Measurements from ENCODE around the gene SHOX.
"Not testable (repeated sequence)": the region's sequence is repeated elsewhere in the genome, so short reads cannot be mapped to it uniquely, and the experiment has no call there.

The SHOX gene

DNA sequence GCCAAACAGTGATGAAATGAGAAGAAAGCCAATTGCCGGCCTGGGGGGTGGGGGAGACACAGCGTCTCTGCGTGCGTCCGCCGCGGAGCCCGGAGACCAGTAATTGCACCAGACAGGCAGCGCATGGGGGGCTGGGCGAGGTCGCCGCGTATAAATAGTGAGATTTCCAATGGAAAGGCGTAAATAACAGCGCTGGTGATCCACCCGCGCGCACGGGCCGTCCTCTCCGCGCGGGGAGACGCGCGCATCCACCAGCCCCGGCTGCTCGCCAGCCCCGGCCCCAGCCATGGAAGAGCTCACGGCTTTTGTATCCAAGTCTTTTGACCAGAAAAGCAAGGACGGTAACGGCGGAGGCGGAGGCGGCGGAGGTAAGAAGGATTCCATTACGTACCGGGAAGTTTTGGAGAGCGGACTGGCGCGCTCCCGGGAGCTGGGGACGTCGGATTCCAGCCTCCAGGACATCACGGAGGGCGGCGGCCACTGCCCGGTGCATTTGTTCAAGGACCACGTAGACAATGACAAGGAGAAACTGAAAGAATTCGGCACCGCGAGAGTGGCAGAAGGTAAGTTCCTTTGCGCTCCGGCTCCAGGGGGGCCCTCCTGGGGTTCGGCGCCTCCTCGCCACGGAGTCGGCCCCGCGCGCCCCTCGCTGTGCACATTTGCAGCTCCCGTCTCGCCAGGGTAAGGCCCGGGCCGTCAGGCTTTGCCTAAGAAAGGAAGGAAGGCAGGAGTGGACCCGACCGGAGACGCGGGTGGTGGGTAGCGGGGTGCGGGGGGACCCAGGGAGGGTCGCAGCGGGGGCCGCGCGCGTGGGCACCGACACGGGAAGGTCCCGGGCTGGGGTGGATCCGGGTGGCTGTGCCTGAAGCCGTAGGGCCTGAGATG lies at the start of gene SHOX:
TSS of gene SHOX (plus strand) at position 180 of the 885 bp plus-strand sequence. CDS start at position 287, 107 bp downstream.
- DNase-seq (ENCODE audit: extremely low read depth in 1 of 2, low read depth in 1 of 2) = no peak

DNA sequence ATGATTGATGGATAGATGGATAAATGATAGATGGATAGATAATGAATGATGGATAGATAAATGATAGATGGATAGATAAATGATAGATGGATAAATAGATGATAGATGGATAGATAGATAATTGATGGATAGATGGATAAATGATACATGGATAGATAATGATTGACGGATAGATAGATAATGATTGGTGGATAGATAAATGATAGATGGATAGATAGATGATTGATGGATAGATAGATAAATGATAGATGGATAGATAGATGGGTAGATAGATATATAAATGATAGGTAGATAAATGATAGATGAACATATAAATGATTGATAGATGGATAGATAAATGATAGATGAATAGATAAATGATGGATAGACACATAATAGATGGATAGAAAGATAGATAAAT lies 49.5 kb upstream of the SHOX start:
- no peak for DNase-seq (ENCODE audit: extremely low read depth in 1 of 2, low read depth in 1 of 2)

DNA sequence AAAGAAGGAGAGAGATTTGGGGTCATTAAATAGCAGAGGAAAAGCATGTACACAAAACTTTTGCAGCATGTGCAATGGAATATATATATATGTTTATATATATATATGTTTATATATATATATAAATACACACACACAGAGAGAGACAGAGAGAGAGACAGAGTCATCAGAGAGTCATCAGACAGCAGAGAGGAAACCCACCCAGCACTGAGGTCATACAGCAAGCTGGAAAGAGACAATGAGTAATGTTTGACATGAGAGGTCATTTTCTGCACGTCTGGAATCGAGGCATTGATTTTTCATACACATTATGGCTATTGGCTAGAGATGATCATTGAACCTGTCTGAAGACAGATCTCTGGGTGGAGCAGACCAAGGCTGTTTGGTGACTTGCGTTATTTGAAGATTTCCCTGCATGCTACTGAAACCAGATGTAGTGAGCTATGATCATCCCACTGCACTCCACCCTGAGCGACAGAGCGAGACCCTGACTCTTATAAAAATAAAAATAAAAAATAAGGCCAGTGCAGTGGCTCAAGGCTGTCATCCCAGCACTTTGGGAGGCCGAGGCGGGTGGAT lies 48.8 kb upstream of the SHOX start:
- no peak for DNase-seq (ENCODE audit: extremely low read depth in 1 of 2, low read depth in 1 of 2)

DNA sequence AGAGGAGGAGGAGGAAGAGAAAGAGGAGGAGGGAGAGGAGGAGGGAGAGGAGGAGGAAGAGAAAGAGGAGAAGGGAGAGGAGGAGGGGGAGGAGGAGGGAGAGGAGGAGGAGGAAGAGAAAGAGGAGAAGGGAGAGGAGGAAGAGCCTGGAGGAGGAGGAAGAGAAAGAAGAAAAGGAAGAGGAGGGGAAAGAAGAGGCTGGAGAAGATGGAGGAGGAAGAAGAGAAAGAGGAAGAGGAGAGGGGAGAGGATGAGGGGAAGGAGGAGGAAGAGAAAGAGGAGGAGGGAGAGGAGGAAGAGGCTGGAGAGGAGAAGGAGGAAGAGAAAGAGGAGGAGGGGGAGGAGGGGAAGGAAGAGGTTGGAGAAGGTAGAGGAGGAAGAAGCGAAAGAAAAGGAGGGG lies 46.0 kb upstream of the SHOX start:
- no peak for DNase-seq (ENCODE audit: extremely low read depth in 1 of 2, low read depth in 1 of 2)

DNA sequence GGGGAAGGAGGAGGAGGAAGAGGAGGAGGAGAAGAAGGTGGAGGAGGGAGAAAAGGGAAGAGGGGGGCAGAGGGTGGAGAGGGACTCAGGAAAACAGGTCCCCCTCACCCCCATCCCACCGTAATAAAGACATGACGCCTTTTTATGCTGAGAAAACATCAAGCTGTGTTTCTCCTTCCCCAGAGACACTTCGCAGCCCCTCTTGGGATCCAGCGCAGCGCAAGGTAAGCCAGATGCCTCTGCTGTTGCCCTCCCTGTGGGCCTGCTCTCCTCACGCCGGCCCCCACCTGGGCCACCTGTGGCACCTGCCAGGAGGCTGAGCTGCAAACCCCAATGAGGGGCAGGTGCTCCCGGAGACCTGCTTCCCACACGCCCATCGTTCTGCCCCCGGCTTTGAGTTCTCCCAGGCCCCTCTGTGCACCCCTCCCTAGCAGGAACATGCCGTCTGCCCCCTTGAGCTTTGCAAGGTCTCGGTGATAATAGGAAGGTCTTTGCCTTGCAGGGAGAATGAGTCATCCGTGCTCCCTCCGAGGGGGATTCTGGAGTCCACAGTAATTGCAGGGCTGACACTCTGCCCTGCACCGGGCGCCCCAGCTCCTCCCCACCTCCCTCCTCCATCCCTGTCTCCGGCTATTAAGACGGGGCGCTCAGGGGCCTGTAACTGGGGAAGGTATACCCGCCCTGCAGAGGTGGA lies 45.3 kb upstream of the SHOX start:
- no peak for DNase-seq (ENCODE audit: extremely low read depth in 1 of 2, low read depth in 1 of 2)

DNA sequence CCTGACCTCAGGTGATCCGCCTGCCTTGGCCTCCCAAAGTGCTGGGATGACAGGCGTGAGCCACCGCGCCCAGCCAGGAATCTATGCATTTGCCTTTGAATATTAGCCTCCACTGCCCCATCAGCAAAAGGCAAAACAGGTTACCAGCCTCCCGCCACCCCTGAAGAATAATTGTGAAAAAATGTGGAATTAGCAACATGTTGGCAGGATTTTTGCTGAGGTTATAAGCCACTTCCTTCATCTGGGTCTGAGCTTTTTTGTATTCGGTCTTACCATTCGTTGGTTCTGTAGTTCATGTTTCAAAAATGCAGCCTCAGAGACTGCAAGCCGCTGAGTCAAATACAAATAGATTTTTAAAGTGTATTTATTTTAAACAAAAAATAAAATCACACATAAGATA lies 44.2 kb upstream of the SHOX start:
- DNase-seq (ENCODE audit: extremely low read depth in 1 of 2, low read depth in 1 of 2) = no peak

DNA sequence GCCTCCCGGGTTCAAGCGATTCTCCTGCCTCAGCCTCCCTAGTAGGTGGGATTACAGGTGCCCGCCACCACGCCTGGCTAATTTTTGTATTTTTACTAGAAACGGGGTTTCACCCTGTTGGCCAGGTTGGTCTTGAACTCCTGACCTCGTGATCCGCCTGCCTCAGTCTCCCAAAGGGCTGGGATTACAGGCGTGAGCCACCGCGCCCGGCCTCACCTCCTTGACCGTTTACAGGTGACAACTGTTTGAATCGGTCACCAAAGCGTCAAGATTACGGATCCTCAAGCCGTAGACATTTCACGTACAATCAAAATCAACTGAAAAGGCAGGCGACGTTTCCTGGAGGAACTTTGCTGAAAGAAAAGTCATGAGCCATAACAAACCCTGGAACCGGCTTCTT lies 41.3 kb upstream of the SHOX start:
- not testable (repeated sequence) for DNase-seq (ENCODE audit: extremely low read depth in 1 of 2, low read depth in 1 of 2)

DNA sequence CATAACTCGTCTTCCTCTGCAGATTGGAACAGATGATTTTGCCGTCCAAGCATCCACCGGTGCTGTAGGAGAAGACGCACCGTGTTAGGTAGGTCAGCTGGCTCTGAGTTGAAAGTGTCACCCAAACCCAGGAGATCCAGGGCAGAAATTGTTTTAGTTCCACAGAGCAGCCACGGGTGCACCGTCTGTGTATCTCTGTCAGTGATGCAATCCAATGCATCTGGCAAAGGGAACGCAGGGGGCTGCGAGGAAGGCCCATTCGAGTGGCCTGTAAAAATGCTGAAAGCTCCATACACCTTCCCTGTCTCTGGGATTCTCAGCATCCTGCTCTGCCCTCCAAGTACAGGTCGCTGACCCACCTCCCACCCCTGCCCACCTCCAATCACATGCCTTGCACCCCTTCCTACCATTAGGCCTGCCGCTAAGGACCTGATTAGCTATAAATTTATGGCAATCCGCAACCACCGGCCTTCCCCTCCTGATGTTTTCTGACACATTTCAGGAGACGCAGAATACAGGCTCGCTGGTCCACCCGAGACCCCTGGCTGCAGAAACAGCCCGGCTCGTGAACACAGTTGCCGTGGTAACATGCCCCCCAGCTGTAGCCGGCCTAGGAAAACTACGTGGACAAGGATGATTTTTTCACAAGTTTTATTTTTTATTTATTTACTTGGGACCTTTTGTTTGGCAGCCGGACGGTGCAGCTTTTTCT lies 39.7 kb upstream of the SHOX start:
- DNase-seq (ENCODE audit: extremely low read depth in 1 of 2, low read depth in 1 of 2) = no peak

DNA sequence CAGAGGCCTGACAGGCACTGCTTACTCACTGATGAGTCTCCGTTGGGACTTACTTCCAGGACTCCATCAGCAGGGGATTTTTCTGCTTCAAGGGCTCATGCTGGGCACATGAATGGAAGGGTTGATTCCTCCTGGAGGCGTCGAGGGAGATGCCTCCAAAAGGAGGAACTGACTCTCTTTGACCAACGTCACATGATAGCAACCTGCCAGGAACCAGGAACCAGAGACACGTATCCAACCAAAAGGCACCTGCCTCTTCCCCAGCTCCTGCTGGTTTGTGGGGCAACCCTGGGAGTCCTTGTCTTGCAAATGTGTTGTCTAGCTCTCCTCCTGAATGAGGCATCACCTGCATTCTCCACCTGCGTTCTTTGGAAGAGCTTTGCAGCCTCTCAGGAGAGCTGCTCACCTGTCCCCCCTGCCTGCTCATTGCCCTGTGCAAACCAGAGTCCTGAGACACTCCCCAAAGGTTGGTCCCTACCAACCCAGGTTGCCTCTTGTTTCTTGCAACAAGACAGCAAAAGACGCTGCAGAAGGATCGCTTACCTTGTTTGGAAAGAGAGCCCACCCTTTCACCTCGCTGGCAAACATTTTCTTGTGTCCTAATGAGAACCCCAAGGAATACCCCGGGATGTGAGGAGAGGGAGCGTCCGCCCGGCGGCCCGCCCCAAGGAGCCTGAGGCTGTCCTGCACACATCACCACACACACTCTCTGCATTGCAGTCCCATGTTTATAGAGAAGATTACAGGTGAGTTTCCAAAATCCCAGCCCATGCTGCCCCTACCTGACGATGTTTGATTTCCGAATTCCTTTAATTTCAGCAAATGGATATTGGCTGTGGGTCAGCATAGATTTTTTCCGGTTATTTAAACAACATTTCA lies 30.5 kb upstream of the SHOX start:
- DNase-seq (ENCODE audit: extremely low read depth in 1 of 2, low read depth in 1 of 2) = no peak

DNA sequence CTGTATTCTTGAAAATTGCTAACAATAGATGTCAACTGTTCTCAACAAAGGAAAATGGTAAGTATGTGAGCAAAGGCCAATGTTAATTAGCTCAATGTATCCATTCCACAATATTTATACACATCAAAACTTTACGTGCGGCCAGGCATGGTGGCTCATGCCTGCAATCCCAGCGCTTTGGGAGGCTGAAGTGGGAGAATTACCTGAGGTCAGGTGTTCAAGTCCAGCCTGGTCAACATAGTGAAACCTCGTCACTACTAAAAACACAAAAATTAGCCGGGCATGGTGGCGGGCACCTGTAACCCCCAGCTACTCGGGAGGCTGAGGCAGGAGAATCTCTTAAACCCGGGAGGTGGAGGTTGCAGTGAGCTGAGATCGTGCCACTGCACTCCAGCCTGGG lies 27.6 kb upstream of the SHOX start:
- DNase-seq (ENCODE audit: extremely low read depth in 1 of 2, low read depth in 1 of 2) = not testable (repeated sequence)

DNA sequence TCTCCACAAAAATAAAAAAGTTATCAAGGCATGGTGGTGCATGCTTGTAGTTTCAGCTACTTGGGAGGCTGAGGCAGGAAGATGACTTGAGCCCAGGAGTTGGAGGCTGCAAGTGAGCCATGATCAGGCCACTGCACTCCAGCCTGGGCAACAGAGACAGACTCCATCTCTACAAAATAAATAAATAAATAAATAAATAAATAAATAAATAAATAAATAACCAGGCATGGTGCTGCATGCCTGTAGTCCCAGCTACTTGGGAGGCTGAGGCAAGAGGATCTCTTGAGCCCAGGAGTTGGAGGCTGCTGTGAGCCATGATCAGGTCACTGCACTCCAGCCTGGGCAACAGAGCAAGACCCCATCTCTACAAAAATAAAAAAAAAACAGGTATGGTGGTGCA lies 26.0 kb upstream of the SHOX start:
- not testable (repeated sequence) for DNase-seq (ENCODE audit: extremely low read depth in 1 of 2, low read depth in 1 of 2)

DNA sequence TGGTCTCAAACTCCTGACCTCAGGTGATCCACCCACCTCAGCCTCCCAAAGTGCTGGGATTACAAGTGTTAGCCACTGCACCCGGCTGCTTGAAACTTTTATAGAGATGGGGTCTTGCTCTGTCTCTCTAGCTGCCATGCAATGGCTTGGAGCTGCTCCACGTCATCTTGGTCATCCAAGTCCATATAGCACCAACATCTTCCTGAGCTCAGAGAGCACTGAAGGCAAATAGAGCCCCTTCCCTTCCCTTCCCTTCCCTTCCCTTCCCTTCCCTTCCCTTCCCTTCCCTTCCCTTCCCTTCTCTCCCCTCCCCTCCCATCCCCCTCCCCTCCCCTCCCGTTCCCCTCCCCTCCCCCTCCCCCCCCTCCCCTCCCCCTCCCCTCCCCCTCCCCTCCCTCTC lies 22.5 kb upstream of the SHOX start:
- DNase-seq (ENCODE audit: extremely low read depth in 1 of 2, low read depth in 1 of 2) = not testable (repeated sequence)

DNA sequence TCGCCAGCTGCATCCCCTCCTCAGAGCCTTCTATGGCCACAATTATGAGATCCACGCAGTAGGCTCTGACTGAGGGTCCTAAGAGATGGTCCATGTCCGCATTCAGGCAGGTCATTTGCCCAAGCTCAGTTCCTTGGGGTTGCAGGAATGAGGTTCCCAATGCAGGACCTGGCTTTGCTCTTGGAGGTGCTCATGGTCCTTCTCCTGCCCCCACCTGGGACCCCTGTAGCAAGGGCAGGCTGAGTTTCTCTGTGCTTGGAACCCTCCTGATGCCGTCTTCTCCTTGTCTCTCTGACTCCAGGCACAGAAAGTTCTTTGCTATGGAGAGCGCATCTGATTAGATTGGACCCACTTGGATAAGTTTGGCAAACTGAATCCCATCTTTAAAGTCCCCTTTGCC lies 16.5 kb upstream of the SHOX start:
- no peak for DNase-seq (ENCODE audit: extremely low read depth in 1 of 2, low read depth in 1 of 2)

DNA sequence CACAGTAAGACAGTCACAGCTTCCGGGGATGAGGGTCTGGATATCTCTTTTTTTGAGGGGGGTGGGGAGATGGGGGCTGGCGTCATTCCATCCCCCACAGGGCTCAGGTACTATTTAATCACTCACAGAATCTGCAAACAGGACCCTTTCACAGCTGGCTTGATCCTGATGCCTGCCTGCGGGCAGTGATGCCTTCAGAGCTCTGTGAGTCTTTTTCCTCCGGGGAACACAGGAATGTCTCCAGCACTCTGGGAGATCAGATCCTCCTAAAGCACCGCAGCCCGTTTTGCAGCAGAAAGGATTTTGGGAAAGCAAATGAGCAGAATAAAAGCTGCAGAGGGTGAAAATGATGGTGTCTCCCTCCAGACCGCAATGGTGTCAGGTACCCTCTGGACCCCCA lies 13.2 kb upstream of the SHOX start:
- DNase-seq (ENCODE audit: extremely low read depth in 1 of 2, low read depth in 1 of 2) = no peak

DNA sequence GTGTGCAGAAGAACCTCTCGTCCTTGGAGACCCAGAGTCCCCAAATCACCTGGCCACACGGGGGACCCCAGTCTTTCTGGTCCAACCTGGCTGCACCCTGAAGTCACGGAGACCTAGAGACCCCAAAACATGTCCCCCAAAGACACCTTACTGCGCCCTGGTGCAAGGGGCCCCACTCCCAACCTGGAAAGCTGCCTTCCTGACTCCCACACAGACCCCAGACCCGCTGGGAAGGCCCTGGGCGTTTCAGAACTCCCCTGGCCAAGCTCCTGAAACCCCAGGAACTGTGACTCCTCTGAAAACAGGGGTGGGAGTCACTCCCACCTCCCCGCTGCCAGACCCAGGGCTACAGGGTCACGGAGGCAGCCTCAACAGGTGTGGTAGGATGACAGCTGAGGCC lies 12.7 kb upstream of the SHOX start:
- DNase-seq (ENCODE audit: extremely low read depth in 1 of 2, low read depth in 1 of 2) = no peak

DNA sequence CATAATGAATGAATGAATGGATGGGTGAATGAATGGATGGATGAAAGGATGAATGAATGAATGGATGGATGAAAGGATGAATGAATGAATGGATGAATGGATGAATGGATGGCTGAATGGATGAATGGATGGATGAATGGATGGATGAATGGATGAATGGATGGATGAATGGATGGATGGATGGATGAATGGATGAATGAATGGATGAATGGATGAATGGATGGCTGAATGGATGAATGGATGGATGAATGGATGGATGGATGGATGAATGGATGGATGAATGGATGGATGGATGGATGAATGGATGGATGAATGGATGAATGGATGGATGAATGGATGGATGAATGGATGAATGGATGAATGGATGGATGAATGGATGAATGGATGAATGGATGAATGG lies 12.3 kb upstream of the SHOX start:
- DNase-seq (ENCODE audit: extremely low read depth in 1 of 2, low read depth in 1 of 2) = not testable (repeated sequence)

DNA sequence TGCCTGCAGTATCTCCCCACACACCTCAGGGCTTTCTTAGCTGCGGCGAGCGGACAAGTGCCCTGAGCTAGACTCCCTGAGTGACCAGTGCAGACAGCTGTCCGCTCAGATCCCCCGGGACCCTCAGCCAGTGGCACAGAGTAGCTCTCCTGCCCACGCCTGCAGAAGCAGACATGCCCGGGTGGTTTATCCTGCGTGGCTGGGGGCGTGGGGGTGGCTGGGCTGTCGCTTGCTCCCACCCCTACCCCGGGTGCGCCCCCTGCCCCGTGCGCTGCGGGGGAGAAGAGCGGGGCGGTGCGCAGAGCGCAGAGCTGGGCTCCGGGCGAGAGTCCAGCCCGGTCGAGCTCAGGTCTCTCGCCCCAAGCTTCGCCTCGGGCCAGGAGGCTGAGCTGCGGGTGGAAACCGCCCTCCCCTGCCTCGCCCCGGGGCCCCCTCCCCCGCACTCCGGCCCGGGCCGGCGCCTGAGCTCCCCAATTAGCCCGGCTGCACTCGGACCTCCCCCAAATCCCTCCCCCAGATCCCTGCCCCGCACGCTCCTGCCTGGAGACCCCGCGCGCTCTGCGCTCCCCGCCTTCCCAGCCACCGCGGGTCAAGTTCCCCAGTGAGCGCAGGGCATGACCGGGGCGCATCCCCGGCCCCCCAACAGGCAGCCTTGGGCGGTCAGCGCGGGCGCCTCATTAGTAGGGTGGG lies 11.7 kb upstream of the SHOX start:
- DNase-seq (ENCODE audit: extremely low read depth in 1 of 2, low read depth in 1 of 2) = no peak

DNA sequence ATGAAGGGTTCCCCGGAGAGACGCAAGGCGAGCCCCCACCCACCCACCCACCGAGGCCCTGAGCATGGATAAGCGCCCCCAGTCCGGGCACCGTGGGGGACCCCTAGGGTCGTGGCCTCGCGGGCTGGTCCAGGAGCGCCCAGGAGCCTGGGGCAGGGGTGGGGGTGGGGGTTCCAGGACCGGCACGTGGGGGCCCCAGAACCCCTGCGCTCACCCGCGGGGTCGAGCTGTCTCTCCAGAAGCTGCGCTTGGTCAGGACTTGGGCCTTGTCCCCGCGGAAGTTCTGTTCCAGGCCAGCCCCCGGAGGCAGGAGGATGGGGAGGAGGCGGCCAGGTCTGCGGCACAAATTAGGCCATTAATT lies 11.2 kb upstream of the SHOX start:
- DNase-seq (ENCODE audit: extremely low read depth in 1 of 2, low read depth in 1 of 2) = no peak

DNA sequence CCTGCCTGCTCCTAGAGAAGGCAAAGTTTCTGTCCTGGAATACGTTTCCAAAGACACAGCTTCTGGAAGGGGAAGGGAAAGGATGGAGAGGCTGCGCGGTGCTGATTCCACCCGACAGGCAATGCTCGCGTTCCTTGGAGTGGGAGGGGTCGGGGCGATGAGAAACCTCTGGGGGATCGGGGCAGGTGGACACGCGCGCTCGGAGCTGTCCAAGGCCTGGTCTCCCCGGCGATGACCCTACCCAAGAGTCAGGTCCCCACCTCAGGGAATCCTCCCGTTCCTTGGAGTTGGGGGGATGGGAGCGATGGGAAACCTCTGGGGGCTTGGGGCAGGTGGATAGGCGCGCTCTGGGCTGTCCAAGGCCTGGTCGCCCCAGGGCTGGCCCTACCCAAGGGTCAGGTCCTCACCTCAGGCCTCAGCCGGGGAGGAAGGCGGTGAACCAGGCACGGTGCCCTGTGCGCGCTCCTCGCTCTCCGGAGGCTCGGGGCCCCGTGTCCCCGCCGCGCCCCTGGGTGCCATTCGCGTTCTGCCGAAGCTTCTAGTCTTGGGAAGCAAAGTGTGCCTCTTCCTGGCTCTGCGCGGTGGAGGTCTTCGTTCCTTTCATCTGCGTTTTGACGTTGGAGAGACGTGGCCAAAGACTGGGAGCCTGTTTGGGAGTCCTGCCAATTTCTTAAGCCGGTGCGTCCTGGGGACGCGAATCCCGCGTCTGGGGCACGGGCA lies 10.6 kb upstream of the SHOX start:
- no peak for DNase-seq (ENCODE audit: extremely low read depth in 1 of 2, low read depth in 1 of 2)

Data from stimulated activated CD8-positive, alpha-beta memory T cell treated with anti-CD3 and anti-CD28 coated beads, Interleukin-7, amount 100 ng/mL, for 48 hours (primary cell).